HL-60 (cell line): ENCODE results near the gene DCTD.

Experiments
- DNase-seq, 2 experiments: peaks; one replicate each; pipeline ENCODE4 v3.0.0-alpha.2; 2010 to 2020; ENCODE audit warnings: low read depth in 1 of 2, low spot score in 1 of 2
- H3K27ac ChIP-seq: fragments of 250-450 bp; sonication (Bioruptor Pico); replicated peaks from 2 replicates; pipeline ENCODE4 v1.5.1; 2020; ENCODE audit warnings: mild to moderate bottlenecking, moderate library complexity
- H3K27me3 ChIP-seq: fragments of 250-450 bp; sonication (Bioruptor Pico); 2 replicates; pipeline ENCODE4 v1.5.1; 2021; ENCODE audit warnings: mild to moderate bottlenecking, moderate library complexity; ENCODE audit not compliant: insufficient read depth, poor library complexity, severe bottlenecking
- H3K4me3 ChIP-seq: replicated peaks from 2 replicates; pipeline ENCODE4 v1.5.1; 2011; ENCODE audit warnings: mild to moderate bottlenecking, control low read depth, low read length; ENCODE audit not compliant: insufficient read depth
- CTCF ChIP-seq: IDR thresholded peaks from one replicate; pipeline ENCODE4 v1.5.1; 2011; ENCODE audit warnings: low read length, control low read depth, inconsistent platforms; ENCODE audit not compliant: insufficient read depth
- GABPA ChIP-seq: IDR thresholded peaks from 2 replicates; pipeline ENCODE4 v1.6.1; 2012; ENCODE audit warnings: low read depth
- POLR2AphosphoS5 ChIP-seq: IDR thresholded peaks from 2 replicates; pipeline ENCODE4 v1.6.1; 2012; ENCODE audit warnings: low read depth
- REST ChIP-seq: IDR thresholded peaks from 2 replicates; pipeline ENCODE4 v1.6.1; 2012; ENCODE audit warnings: low read depth; ENCODE audit not compliant: insufficient replicate concordance
- SPI1 ChIP-seq: IDR thresholded peaks from 2 replicates; pipeline ENCODE4 v1.6.1; 2012; ENCODE audit warnings: low read depth, mild to moderate bottlenecking, borderline replicate concordance

DCTD gene

GRCh38 chr4:182955411-182955810 is 38.2 kb upstream of the DCTD start:
- TF ChIP-seq SPI1 (no peak), REST (no peak), GABPA (no peak), POLR2AphosphoS5 (no peak), CTCF (no peak)
- H3K27ac ChIP-seq: no peak overlapping the region
- H3K27me3 ChIP-seq: no peaks in the 10 kb centered on the region
- no peak for DNase-seq
- H3K4me3 ChIP-seq: no peak overlapping the region

GRCh38 chr4:182944484-182945213 is 27.5 kb upstream of the DCTD start:
- Histone ChIP-seq H3K27ac (no peak overlapping the region), H3K4me3 (no peak overlapping the region), H3K27me3 (no peaks in the 10 kb centered on the region)
- DNase-seq: no peak
- TF ChIP-seq POLR2AphosphoS5 (no peak), CTCF (no peak), REST (no peak), GABPA (no peak), SPI1 (no peak)

GRCh38 chr4:182939680-182940079 is 22.5 kb upstream of the DCTD start:
- Histone ChIP-seq H3K27me3 (no peaks in the 10 kb centered on the region), H3K27ac (no peak overlapping the region), H3K4me3 (no peak overlapping the region)
- TF ChIP-seq POLR2AphosphoS5 (no peak), GABPA (no peak), CTCF (no peak), REST (no peak), SPI1 (no peak)
- DNase-seq: no peak
